NCI-H748 (cell line): ENCODE results near the gene NBEA.
"Not testable (repeated sequence)": the region's sequence is repeated elsewhere in the genome, so short reads cannot be mapped to it uniquely, and the experiment has no call there.

Experiments
- DNase-seq: peaks from one replicate; lab custom pipeline; 2025; ENCODE audit not compliant: unreplicated experiment; lab: John Stamatoyannopoulos, UW

NBEA gene

GRCh38 chr13:34944274-34944634, 2.2 kb downstream of the NBEA start:
- DNase-seq = no peak

GRCh38 chr13:34944751-34945150, 2.7 kb downstream of the NBEA start:
- DNase-seq = peak; percentile 17

GRCh38 chr13:34951528-34951927, 9.5 kb downstream of the NBEA start:
- DNase-seq = no peak

- DNase-seq = no peak
Observed at GRCh38 chr13:34959489-34959888, 17.4 kb downstream of the NBEA start.

GRCh38 chr13:34964558-34964957, 22.5 kb downstream of the NBEA start:
- no peak for DNase-seq

- peak; percentile 87 for DNase-seq
Observed at GRCh38 chr13:34967851-34968562, 25.9 kb downstream of the NBEA start.

GRCh38 chr13:34969539-34969938, 27.5 kb downstream of the NBEA start:
- DNase-seq = not testable (repeated sequence)

- DNase-seq = no peak
Observed at GRCh38 chr13:34970961-34971360, 28.9 kb downstream of the NBEA start.

- no peak for DNase-seq
Observed at GRCh38 chr13:34971473-34971872, 29.4 kb downstream of the NBEA start.

GRCh38 chr13:34985199-34985598, 43.1 kb downstream of the NBEA start:
- DNase-seq = not testable (repeated sequence)

GRCh38 chr13:34988330-34988791, 46.3 kb downstream of the NBEA start:
- DNase-seq = no peak

GRCh38 chr13:34990399-34991214, 48.5 kb downstream of the NBEA start:
- DNase-seq = no peak

GRCh38 chr13:34993470-34993869, 51.4 kb downstream of the NBEA start:
- DNase-seq = no peak

- peak; percentile 26 for DNase-seq
Observed at GRCh38 chr13:35003734-35004133, 61.7 kb downstream of the NBEA start.

GRCh38 chr13:35005051-35005450, 63.0 kb downstream of the NBEA start:
- DNase-seq = no peak

- DNase-seq = peak; percentile 10
Observed at GRCh38 chr13:35014606-35015213, 72.6 kb downstream of the NBEA start.

- no peak for DNase-seq
Observed at GRCh38 chr13:35016362-35017112, 74.5 kb downstream of the NBEA start.

- DNase-seq = peak; percentile 24
Observed at GRCh38 chr13:35025314-35025713, 83.2 kb downstream of the NBEA start.

GRCh38 chr13:35028338-35028867, 86.3 kb downstream of the NBEA start:
- DNase-seq = no peak

- no peak for DNase-seq
Observed at GRCh38 chr13:35039012-35039411, 96.9 kb downstream of the NBEA start.

- no peak for DNase-seq
Observed at GRCh38 chr13:35046587-35046986, 104.5 kb downstream of the NBEA start.
